Right lobe of liver (tissue), 4 donors: ENCODE measurements around the gene LTN1.

Experiments used
- POLR2A ChIP-seq: fragments of 450-650 bp; IDR thresholded peaks from one replicate; pipeline ENCODE4 v1.6.1; 2017; ENCODE audit warnings: antibody characterized with exemption, mild to moderate bottlenecking
- TF ChIP-seq, protein P1 (sequence below), 4 donors: fragments of 200-600 bp in 3 of 4; fragments of 450-650 bp in 1 of 4; IDR thresholded peaks; one replicate each; pipeline versions ENCODE4 v1.5.1 to v1.8.0; 2016 to 2022; ENCODE audit warnings: antibody characterized with exemption in 4 of 4, mild to moderate bottlenecking in 2 of 4
- donor health status: DM: no; HTN: no; CAD: no.
- donor health status: DM: no; HTN: no; CAD: no.
- donor health status: DM: no; HTN: yes; CAD: no.

DNA sequence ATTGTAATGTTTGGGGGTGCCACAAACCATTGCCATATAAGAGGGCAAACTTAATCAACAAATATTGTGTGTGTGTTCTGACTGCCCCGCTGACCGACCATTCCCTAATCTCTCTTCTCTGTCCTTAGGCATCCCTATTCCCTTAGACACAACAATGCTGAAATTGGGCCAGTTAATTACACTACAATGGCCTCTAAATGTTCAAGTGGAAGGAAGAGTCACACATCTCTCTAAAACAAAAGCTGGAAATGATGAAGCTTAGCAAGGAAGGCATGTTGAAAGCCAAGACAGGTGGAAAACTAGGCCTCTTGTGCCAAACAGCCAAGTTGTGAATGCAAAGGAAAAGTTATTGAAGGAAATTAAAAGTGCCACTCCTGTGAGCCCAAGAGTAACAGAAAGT lies 30.2 kb downstream of the LTN1 start:
- TF ChIP-seq, protein P1, sequence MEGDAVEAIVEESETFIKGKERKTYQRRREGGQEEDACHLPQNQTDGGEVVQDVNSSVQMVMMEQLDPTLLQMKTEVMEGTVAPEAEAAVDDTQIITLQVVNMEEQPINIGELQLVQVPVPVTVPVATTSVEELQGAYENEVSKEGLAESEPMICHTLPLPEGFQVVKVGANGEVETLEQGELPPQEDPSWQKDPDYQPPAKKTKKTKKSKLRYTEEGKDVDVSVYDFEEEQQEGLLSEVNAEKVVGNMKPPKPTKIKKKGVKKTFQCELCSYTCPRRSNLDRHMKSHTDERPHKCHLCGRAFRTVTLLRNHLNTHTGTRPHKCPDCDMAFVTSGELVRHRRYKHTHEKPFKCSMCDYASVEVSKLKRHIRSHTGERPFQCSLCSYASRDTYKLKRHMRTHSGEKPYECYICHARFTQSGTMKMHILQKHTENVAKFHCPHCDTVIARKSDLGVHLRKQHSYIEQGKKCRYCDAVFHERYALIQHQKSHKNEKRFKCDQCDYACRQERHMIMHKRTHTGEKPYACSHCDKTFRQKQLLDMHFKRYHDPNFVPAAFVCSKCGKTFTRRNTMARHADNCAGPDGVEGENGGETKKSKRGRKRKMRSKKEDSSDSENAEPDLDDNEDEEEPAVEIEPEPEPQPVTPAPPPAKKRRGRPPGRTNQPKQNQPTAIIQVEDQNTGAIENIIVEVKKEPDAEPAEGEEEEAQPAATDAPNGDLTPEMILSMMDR (IDR thresholded peaks at IDR 0.05), result no peak
- no peak for TF ChIP-seq POLR2A
